NOMO-1 treated with DMSO at 0.1 percent for 48 hours (cell line): ENCODE measurements around the gene CPT1C.

Source experiments
- DNase-seq: peaks from one replicate; lab custom pipeline; 2025; ENCODE audit not compliant: unreplicated experiment; lab: John Stamatoyannopoulos, UW

CPT1C gene

GRCh38 chr19:49690656-49691242 lies at the start of gene CPT1C:
Gene CPT1C, plus strand, starts transcription at chr19:49691116. Its CDS starts 1,137 bp downstream, at chr19:49692253.
- DNase-seq = no peak

DNA sequence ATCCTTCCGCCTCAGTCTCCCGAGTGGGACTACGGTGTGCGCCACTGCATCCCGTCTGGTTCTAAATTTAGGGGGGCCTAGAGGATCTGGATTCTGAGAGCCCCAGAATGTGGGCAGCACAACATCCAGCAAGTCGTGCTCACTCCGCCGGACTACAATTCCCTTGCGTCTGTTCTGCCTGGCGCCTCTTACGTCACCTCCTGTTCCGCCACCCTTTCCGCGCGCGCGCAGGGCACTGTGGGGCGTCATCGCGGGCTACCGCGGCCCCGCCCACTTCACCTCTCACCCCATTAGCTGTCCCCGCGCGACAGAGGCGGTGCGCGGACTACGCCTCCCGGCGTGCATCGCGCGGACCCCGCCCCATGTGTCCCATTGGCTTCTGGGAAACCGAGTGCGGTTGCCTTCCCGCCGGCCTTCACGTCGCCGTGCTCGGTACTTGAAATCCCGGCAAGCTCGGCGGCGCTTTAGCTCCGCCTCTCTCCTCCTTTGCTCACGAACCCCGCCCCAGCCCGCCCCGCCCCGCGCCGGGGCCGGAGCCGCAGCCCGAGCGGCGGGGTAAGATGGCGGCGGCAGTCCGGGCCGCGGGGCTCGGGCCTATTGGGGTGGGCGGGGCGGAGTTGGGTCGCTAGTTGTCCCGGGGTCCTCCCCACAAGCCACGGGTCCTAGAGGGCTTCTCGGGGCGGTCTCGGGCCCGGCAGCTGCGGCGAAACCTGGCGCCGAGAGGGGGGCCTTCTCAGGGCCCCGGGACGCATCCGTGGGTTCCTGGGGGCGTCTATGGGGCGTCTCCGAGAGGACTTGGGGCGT lies 49.0 kb upstream of the CPT1C start, which contains the start of gene SCAF1:
Gene SCAF1, plus strand, starts transcription at position 522 of the 804 bp plus-strand sequence. CDS start 2,818 bp downstream, outside the sequence.
- peak; percentile 98 for DNase-seq

DNA sequence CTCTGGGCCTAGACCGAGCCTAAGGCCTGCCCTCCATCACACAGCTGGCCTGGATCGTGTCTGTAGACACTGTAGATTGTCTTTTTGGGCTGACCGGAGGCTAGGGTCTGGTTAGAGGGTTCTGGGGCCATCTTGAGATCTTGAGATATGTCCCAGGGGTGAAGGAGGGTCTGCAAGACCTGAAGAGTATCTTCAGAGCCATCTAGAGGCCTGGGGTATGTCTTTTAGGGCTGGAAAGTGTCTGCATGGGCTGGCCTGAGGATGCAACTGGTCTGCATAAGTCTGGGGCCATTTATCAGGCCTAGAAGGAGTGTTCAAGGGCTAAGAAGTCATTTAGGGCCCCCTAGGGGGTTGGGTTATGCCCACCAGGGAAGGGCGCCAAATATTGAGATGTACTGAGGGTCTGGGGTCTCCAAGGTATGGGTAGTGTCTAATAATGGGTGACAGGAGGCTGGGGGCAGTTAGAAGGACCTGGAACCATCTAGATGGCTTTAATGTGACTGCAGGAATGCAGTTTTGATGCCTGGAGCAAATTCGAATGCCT lies 48.4 kb upstream of the CPT1C start:
- no peak for DNase-seq

DNA sequence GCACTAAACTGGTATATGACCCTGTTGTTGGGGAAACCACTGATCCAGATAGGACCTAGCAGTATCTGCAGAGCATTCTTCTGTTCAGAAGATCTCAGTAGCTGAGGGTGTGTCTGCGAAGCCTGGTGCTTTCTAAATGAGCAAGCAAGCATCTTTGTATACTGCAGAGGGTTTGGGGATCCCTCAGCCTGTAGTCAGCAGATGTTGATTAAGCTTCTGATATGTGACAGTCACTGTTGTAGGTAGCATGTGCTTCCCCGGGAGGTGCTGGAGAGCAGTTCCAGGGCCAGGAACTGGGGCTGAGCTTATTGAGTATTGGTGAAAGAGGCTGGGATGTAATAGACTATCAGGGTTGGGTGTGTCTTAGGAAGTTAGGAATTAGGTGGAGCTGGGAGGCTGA lies 47.5 kb upstream of the CPT1C start:
- DNase-seq = no peak

DNA sequence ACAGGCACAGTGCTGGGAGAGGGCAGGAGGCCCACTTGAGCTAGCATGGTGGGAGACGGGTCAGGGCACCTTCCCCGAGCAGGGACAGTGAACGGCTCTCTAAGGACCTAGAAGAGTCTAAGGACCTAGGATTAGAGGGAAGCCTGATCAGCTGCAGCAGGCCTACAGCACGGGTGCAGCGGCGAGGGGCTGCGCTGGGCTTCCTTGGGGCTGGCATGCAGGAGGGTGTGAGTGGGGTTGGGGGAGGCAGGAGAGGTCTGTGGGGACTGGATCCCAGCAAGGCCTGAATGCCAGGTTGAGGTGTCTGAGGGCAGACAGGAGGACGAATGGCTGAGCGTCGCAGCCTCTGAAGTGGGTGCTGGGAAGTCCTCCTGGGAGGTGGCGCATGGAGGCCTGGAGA lies 45.3 kb upstream of the CPT1C start:
- no peak for DNase-seq

DNA sequence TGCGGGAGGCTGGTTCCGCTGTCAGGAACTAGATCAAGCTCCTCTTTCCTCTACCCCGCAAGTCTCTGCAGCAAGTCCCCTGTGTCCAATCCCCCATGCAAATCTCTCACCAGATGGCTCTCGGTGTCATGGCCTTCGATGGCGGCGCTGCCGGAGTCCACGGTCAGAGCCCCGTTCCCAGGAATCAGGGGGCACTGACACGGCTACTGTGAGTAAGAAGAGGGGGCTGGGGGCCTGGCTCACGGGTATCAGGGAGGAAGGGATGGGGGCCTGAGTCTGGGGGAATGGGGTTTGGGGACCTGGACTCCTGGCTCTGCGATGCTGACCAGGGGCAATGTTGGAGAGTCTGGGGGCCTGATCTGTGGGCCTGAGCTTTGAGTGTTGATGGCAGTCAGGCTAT lies 44.9 kb upstream of the CPT1C start:
- DNase-seq = no peak

DNA sequence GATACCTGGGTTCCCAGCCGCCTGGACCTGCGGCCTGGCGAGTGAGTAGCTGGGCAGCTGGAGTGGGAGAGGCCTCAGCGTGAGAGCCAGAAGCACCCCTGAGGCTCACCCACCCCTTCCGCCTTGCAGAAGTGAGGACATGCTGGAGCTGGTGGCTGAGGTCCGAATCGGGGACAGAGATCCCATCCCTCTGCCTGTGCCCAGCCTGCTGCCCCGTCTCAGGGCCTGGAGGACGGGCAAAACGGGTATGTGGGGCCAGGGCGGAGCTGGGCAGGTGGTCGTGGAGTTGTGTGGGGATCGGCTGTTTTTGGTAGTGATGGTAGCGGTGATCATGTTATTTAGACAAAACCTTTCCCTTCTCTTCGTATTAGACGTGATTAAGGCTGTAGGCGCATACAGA lies 44.3 kb upstream of the CPT1C start:
- DNase-seq = no peak

- DNase-seq = no peak
Observed at GRCh38 chr19:49651029-49651819, 39.7 kb upstream of the CPT1C start.

GRCh38 chr19:49651820-49652550 lies 38.9 kb upstream of the CPT1C start:
- no peak for DNase-seq

GRCh38 chr19:49652551-49653465 lies 38.1 kb upstream of the CPT1C start:
- DNase-seq = no peak

GRCh38 chr19:49653466-49653806 lies 37.5 kb upstream of the CPT1C start:
- no peak for DNase-seq

GRCh38 chr19:49654581-49654980 lies 36.3 kb upstream of the CPT1C start:
- no peak for DNase-seq

DNA sequence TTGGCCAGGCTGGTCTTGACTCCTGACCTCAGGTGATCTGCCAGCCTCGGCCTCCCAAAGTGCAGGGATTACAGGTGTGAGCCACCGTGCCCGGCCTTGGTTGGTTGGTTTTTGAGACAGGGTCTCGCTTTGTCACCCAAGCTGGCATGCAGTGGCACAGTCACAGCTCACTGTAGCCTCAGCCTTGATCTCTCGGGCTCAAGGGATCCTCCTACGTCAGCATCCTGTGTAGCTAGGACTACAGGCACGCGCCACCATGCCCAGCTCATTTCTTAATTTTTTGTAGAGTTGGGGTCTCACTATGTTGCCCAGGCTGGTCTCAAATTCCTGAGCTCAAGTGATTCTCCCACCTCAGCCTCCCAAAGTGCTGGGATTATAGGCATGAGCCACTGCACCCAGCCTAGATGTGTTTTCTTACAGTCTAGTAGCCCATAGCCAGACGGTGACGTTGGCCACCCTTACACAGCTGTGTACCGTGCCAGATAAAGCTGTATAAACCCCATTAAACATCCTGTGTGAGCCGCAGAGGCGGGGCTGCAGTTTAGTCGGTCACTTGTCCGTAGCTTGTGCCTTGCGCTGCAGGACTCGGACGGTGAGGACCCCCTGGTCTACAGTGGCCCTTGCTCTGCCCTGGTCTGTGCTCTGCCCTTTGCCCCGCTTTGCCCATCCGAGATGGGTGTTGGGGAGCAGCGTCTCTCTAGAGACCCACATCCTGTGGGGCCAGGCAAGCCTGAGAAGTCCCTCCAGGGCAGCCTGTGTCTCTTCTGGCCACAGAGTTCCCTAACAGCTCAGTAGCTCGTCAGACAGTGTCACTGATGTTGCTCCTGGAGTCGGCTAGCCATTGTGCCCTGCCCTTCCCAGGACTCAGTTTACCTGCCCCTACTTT lies 35.1 kb upstream of the CPT1C start:
- DNase-seq = no peak

GRCh38 chr19:49656456-49657109 lies 34.3 kb upstream of the CPT1C start:
- DNase-seq = no peak

- no peak for DNase-seq
Observed at GRCh38 chr19:49657493-49658138, 33.3 kb upstream of the CPT1C start.

GRCh38 chr19:49658139-49658517 lies 32.8 kb upstream of the CPT1C start:
- no peak for DNase-seq

- no peak for DNase-seq
Observed at GRCh38 chr19:49658566-49659442, 32.1 kb upstream of the CPT1C start.
